HepG2 (cell line): Measurements from ENCODE around the gene SLC35F3. TPM values are rescaled to one million over a fixed set of nuclear protein-coding genes. Genes with fewer than 3 reads are reported as not detected.

ENCODE experiments used
- AHR ChIP-seq: IDR thresholded peaks from 2 replicates; pipeline ENCODE4 v1.6.1; 2018; ENCODE audit warnings: missing genetic modification reagents, missing compliant biosample characterization
- ATM ChIP-seq: fragments of 450-650 bp; IDR thresholded peaks from 2 replicates; pipeline ENCODE4 v1.7.1; 2017; ENCODE audit warnings: mild to moderate bottlenecking, borderline replicate concordance
- CCDC6 ChIP-seq: sonication (generic); formaldehyde crosslinking; IDR thresholded peaks from 2 replicates; pipeline ENCODE4 v1.8.1; 2022; ENCODE audit warnings: mild to moderate bottlenecking, missing genetic modification reagents, moderate library complexity
- DMAP1 ChIP-seq: IDR thresholded peaks from 2 replicates; pipeline ENCODE4 v1.6.1; 2016
- EP300 ChIP-seq, 3 experiments: sonication (generic) in 1 of 3; formaldehyde crosslinking in 1 of 3; IDR thresholded peaks; 2 replicates each; pipeline versions ENCODE4 v1.5.1 to v1.6.1; 2011 to 2020; ENCODE audit warnings: low read depth in 2 of 3, low read length in 2 of 3, borderline replicate concordance in 1 of 3, improper control_type of control experiment in 1 of 3, mild to moderate bottlenecking in 1 of 3, missing genetic modification reagents in 1 of 3, moderate library complexity in 1 of 3
- FLYWCH1 ChIP-seq: sonication (generic); formaldehyde crosslinking; IDR thresholded peaks from 2 replicates; pipeline ENCODE4 v1.8.1; 2023; ENCODE audit warnings: mild to moderate bottlenecking, missing genetic modification reagents
- FOXC1 ChIP-seq: sonication (generic); formaldehyde crosslinking; IDR thresholded peaks from 2 replicates; pipeline ENCODE4 v1.8.0; 2022; ENCODE audit warnings: mild to moderate bottlenecking, missing genetic modification reagents, borderline replicate concordance
- MTA3 ChIP-seq: sonication (generic); formaldehyde crosslinking; IDR thresholded peaks from 2 replicates; pipeline ENCODE4 v1.4.0; 2020; ENCODE audit warnings: missing genetic modification reagents
- NFIB ChIP-seq: sonication (generic); formaldehyde crosslinking; IDR thresholded peaks from 2 replicates; pipeline ENCODE4 v1.9.0; 2021; ENCODE audit warnings: missing genetic modification reagents, mild to moderate bottlenecking, borderline replicate concordance
- NR2C2 ChIP-seq: sonication (generic); formaldehyde crosslinking; IDR thresholded peaks from 2 replicates; pipeline ENCODE4 v1.4.0; 2020; ENCODE audit warnings: missing genetic modification reagents, mild to moderate bottlenecking, moderate library complexity, borderline replicate concordance
- NRL ChIP-seq: sonication (generic); formaldehyde crosslinking; IDR thresholded peaks from 2 replicates; pipeline ENCODE4 v1.5.0; 2020; ENCODE audit warnings: missing genetic modification reagents, mild to moderate bottlenecking, moderate library complexity, borderline replicate concordance
- REXO4 ChIP-seq: sonication (generic); formaldehyde crosslinking; IDR thresholded peaks from 2 replicates; pipeline ENCODE4 v1.8.0; 2022; ENCODE audit warnings: missing genetic modification reagents, mild to moderate bottlenecking, borderline replicate concordance
- TEF ChIP-seq: sonication (generic); formaldehyde crosslinking; IDR thresholded peaks from 2 replicates; pipeline ENCODE4 v1.5.0; 2020; ENCODE audit warnings: missing genetic modification reagents
- TP53 ChIP-seq: sonication (generic); formaldehyde crosslinking; conservative IDR thresholded peaks from 2 replicates; pipeline ENCODE4 v1.4.0; 2020; ENCODE audit warnings: missing genetic modification reagents
- ZBTB10 ChIP-seq: sonication (generic); formaldehyde crosslinking; IDR thresholded peaks from 2 replicates; pipeline ENCODE4 v1.4.0; 2020; ENCODE audit warnings: missing genetic modification reagents, borderline replicate concordance
- ZFY ChIP-seq: sonication (generic); formaldehyde crosslinking; IDR thresholded peaks from 2 replicates; pipeline ENCODE4 v1.4.0; 2020; ENCODE audit warnings: missing genetic modification reagents
- ZNF510 ChIP-seq: sonication (generic); formaldehyde crosslinking; IDR thresholded peaks from 2 replicates; pipeline ENCODE4 v1.4.0; 2020; ENCODE audit warnings: low read depth, mild to moderate bottlenecking, missing genetic modification reagents
- ZNF563 ChIP-seq: sonication (generic); formaldehyde crosslinking; IDR thresholded peaks from 2 replicates; pipeline ENCODE4 v1.8.0; 2022; ENCODE audit warnings: mild to moderate bottlenecking, moderate library complexity, missing genetic modification reagents
- ZNF619 ChIP-seq: sonication (generic); formaldehyde crosslinking; IDR thresholded peaks from 2 replicates; pipeline ENCODE4 v1.4.0; 2020; ENCODE audit warnings: mild to moderate bottlenecking, missing genetic modification reagents
- ZNF878 ChIP-seq: sonication (generic); formaldehyde crosslinking; IDR thresholded peaks from 2 replicates; pipeline ENCODE4 v1.8.1; 2023; ENCODE audit warnings: mild to moderate bottlenecking, missing genetic modification reagents, moderate library complexity
- ZNF891 ChIP-seq: sonication (generic); formaldehyde crosslinking; IDR thresholded peaks from 2 replicates; pipeline ENCODE4 v1.5.0; 2020; ENCODE audit warnings: mild to moderate bottlenecking, missing genetic modification reagents
- polyA plus RNA-seq, 8 experiments: library from polyadenylated mRNA; depleted of rRNA in 3 of 8; stranded (reverse) in 7 of 8; unstranded in 1 of 8; fragments of >200 nt; fragmentation: Illumina TruSeq in 4 of 8; extraction: Trizol in 4 of 8; gene quantifications; 2 replicates each; pipeline versions ENCODE4 v1.2.1 to v1.2.3, GENCODE V29; 2011 to 2016; ENCODE audit warnings: low read depth in 4 of 8, missing spikeins in 1 of 8, mixed read lengths in 1 of 8; ENCODE audit not compliant: insufficient read depth in 1 of 8
- total RNA-seq, 5 experiments: library from RNA; depleted of rRNA; stranded (reverse); fragments of >200 nt; fragmentation: Illumina TruSeq; extraction: Trizol; gene quantifications; 2 replicates each; pipeline ENCODE4 v1.2.3, GENCODE V29; 2016; ENCODE audit warnings: low read depth in 1 of 5
- TF ChIP-seq, protein P1 (sequence below): sonication (generic); formaldehyde crosslinking; IDR thresholded peaks from 2 replicates; pipeline ENCODE4 v1.4.0; 2020; ENCODE audit warnings: mild to moderate bottlenecking, missing genetic modification reagents
- TF ChIP-seq, protein P2 (sequence below): sonication (generic); formaldehyde crosslinking; IDR thresholded peaks from 2 replicates; pipeline ENCODE4 v1.4.0; 2020; ENCODE audit warnings: missing genetic modification reagents

Gene SLC35F3
- total and polyA plus RNA-seq, 2 of the 13 experiments (the other 11 are each of a cell fraction or from before 2014, with no cell fraction given), result not detected

DNA sequence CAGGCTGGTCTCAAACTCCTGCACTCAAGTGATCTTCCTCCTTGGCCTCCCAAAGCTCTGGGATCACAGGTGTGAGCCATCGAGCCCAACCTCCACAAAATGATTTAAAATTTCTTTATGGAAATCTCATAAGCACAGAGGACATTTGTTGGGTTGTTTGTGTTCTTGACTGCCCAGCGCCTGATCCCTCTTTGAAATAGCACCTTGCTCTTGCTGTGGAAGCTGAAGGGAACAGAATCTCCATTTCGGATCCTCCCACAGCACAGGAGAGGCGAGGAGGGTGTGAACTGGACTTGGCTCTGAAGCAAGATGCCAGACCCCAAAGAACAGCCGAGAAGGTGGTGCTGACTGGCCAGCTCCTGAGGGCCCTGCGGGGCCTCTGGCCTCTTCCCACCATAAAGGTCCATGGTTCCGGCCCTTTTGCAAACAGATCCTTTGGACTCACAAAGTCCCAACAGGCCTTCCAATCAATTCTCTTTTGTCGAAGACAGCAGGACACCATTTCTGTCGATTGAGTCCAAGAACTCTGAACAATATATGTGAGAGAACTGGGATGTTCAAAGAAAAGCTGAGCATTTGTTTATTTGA lies 423.2 kb downstream of the SLC35F3 start (continued):
- TF ChIP-seq DMAP1 (CRISPR knock-in tag) (0 out of 2 replicates have a peak, but pooled peaks have one; percentile 26), FLYWCH1 (CRISPR knock-in tag) (no peak), MTA3 (no peak), ATM (no peak), REXO4 (CRISPR knock-in tag) (no peak), ZNF510 (CRISPR knock-in tag) (no peak), AHR (peak; percentile 35; the same call in 1 of the 2 replicates), NRL (CRISPR knock-in tag) (peak; percentile 72; the same call in 1 of the 2 replicates), TEF (CRISPR knock-in tag) (0 out of 2 replicates have a peak, but pooled peaks have one; percentile 58), TP53 (no peak), EP300 (IDR thresholded peaks at IDR 0.05; ENCODE audit: low read depth in 2 of 2, low read length in 2 of 2) (peak in 1 of 2 experiments; percentile 88; a peak in 2 of 4 replicates), EP300 (CRISPR knock-in tag; IDR thresholded peaks at IDR 0.05; ENCODE audit: borderline replicate concordance) (peak; percentile 69; the same call in 1 of the 2 replicates), ZNF563 (0 out of 2 replicates have a peak, but pooled peaks have one; percentile 25), NR2C2 (CRISPR knock-in tag) (no peak), FOXC1 (CRISPR knock-in tag) (0 out of 2 replicates have a peak, but pooled peaks have one; percentile 59), ZNF878 (CRISPR knock-in tag) (no peak), CCDC6 (CRISPR knock-in tag) (0 out of 2 replicates have a peak, but pooled peaks have one; percentile 50), NFIB (CRISPR knock-in tag) (no peak), ZFY (CRISPR knock-in tag) (peak; percentile 78), ZNF619 (CRISPR knock-in tag) (no peak), ZNF891 (CRISPR knock-in tag) (0 out of 2 replicates have a peak, but pooled peaks have one; percentile 78), ZBTB10 (no peak)
- TF ChIP-seq, protein P1, sequence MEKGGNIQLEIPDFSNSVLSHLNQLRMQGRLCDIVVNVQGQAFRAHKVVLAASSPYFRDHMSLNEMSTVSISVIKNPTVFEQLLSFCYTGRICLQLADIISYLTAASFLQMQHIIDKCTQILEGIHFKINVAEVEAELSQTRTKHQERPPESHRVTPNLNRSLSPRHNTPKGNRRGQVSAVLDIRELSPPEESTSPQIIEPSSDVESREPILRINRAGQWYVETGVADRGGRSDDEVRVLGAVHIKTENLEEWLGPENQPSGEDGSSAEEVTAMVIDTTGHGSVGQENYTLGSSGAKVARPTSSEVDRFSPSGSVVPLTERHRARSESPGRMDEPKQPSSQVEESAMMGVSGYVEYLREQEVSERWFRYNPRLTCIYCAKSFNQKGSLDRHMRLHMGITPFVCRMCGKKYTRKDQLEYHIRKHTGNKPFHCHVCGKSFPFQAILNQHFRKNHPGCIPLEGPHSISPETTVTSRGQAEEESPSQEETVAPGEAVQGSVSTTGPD (CRISPR knock-in tag), result peak; percentile 57; the same call in 1 of the 2 replicates
- TF ChIP-seq, protein P2, sequence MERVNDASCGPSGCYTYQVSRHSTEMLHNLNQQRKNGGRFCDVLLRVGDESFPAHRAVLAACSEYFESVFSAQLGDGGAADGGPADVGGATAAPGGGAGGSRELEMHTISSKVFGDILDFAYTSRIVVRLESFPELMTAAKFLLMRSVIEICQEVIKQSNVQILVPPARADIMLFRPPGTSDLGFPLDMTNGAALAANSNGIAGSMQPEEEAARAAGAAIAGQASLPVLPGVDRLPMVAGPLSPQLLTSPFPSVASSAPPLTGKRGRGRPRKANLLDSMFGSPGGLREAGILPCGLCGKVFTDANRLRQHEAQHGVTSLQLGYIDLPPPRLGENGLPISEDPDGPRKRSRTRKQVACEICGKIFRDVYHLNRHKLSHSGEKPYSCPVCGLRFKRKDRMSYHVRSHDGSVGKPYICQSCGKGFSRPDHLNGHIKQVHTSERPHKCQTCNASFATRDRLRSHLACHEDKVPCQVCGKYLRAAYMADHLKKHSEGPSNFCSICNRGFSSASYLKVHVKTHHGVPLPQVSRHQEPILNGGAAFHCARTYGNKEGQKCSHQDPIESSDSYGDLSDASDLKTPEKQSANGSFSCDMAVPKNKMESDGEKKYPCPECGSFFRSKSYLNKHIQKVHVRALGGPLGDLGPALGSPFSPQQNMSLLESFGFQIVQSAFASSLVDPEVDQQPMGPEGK, result peak; percentile 61
